H1 (cell line): ENCODE measurements around the gene DCAF7. TPM values are rescaled to one million over a fixed set of nuclear protein-coding genes. Genes with fewer than 3 reads are reported as not detected.

ENCODE experiments used
- CTCF ChIP-seq, 3 experiments: IDR thresholded peaks; 1 replicate in 2 of 3; 2 replicates in 1 of 3; pipeline versions ENCODE4 v1.5.1 to v1.6.1; 2011; ENCODE audit warnings: low read length in 3 of 3, mild to moderate bottlenecking in 3 of 3, inconsistent platforms in 2 of 3, low read depth in 1 of 3, moderate library complexity in 1 of 3; ENCODE audit not compliant: insufficient read depth in 1 of 3; ENCODE audit errors: control extremely low read depth in 1 of 3
- MAFK ChIP-seq: IDR thresholded peaks from 2 replicates; pipeline ENCODE4 v1.6.1; 2012; ENCODE audit warnings: low read depth, mild to moderate bottlenecking, improper control_type of control experiment, low read length
- NRF1 ChIP-seq: IDR thresholded peaks from 2 replicates; pipeline ENCODE4 v1.6.1; 2011; ENCODE audit warnings: mild to moderate bottlenecking, low read depth, low read length, improper control_type of control experiment
- POLR2AphosphoS5 ChIP-seq: IDR thresholded peaks from 2 replicates; pipeline ENCODE4 v1.6.1; 2011; ENCODE audit warnings: low read depth, low read length
- SUZ12 ChIP-seq: fragments of 200-600 bp; sonication (generic); IDR thresholded peaks from 2 replicates; pipeline ENCODE4 v1.6.1; 2012; ENCODE audit warnings: mild to moderate bottlenecking, inconsistent platforms, low read length, moderate library complexity, mixed read lengths
- polyA plus RNA-seq, 7 experiments: library from polyadenylated mRNA; depleted of rRNA in 3 of 7; stranded (reverse) in 5 of 7; unstranded in 2 of 7; fragments of >200 nt in 5 of 7; fragments of 200-250 nt in 2 of 7; gene quantifications; 1 replicate in 5 of 7; 2 replicates in 1 of 7; 4 replicates in 1 of 7; pipeline versions ENCODE4 v1.2.1 to v1.2.3, GENCODE V29; 2011 to 2013; ENCODE audit warnings: missing spikeins in 2 of 7, mixed read lengths in 2 of 7
- total RNA-seq: library from RNA; stranded (reverse); fragmentation: NEBNext Ultra II Directional; extraction: Animal tissue kit (Norgen Biotek cat#: 25700); gene quantifications from 2 replicates; pipeline ENCODE4 v1.2.1, GENCODE V29; 2021

DCAF7 gene
- total and polyA plus RNA-seq, 2 of the 8 experiments (the other 6 are each of a cell fraction or from before 2014, with no cell fraction given), result 74.9 to 94.1 TPM

DNA sequence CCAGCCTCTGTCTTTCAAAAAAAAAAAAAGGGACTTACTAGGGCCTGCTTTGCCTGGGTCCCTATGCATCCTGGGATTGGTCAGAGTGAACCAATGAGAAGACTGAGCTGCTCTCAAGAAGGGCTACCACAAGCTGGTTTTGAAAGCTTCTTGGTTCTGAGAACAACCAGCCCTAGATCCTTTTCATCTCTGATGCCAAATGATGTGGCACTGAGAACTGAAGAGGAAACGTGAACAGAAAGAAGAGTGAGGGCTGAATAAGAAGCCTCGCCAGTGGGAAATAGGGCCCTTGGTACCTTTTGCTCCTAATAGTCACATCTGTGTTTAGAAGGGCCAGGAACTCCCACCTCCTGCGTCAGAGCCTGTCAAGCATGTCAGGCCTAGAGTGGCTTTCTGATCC is 61.1 kb downstream of the DCAF7 start (continued):
- TF ChIP-seq CTCF (IDR thresholded peaks at IDR 0.05; ENCODE audit: control extremely low read depth in 1 of 3, insufficient read depth in 1 of 3, low read depth in 1 of 3, low read length in 3 of 3) (no peak), MAFK (no peak), NRF1 (no peak), POLR2AphosphoS5 (no peak), SUZ12 (no peak)
